Retinal pigment epithelial cell (primary cell): ENCODE data around the gene NR1H3.

Source experiments
- DNase-seq: peaks from one replicate; pipeline ENCODE4 v3.0.0-alpha.2; 2010; ENCODE audit warnings: low read depth
- H3K4me3 ChIP-seq: 2 replicates; pipeline ENCODE4 v1.5.1; 2011; ENCODE audit warnings: mild to moderate bottlenecking, low read length, control low read depth, moderate library complexity
- CTCF ChIP-seq: conservative IDR thresholded peaks from 2 replicates; pipeline ENCODE4 v1.5.1; 2011; ENCODE audit warnings: low read depth, low read length, control low read depth, inconsistent platforms

The NR1H3 gene

DNA sequence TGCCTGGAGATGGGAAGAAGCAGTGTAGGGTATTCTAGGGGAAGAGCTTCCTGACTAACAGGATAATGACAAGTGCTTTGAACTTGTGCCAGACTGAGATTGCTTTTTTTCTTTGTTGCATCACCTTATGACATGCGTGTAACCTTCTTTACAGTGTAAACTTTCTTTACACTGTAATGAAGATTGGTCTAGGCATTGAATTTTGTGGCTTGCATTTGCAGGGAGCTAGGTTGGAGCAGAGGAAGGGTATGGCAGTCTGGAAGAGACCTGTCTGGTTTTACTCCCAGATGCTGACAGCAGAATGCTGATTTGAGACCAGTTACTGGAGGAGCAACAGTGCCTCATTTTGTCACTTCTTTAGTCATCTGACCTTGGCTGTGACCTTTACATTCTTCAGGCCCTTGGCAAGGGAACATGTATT lies 37.4 kb upstream of the NR1H3 start:
- no peak for TF ChIP-seq CTCF
- no peak for DNase-seq
- no peak overlapping the region for H3K4me3 ChIP-seq

DNA sequence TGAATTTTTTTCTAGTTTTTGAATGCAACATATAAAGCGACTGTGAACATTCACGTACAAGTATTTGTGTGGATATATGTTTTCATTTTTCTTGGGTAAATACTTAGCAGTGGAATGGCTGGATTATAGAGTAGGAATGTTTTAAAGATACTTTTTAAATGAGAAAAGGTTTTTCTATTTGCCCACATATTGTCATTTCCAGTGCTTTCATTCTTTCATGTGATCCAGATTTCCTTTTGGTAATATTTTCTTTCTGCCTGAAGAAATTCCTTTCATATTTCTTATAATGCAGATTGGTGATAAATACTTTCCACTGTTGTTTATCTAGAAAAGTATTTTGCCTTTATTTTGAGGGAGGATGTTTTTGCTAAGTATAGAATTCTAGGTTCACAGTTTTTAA lies 35.1 kb upstream of the NR1H3 start:
- no peak for DNase-seq
- no peak overlapping the region for H3K4me3 ChIP-seq
- no peak for TF ChIP-seq CTCF

GRCh38 chr11:47225552-47226400 lies 32.0 kb upstream of the NR1H3 start:
- DNase-seq = no peak
- no peak for TF ChIP-seq CTCF
- H3K4me3 ChIP-seq = no peak overlapping the region

GRCh38 chr11:47229161-47229560 lies 28.6 kb upstream of the NR1H3 start:
- no peak for TF ChIP-seq CTCF
- no peak for DNase-seq
- no peak overlapping the region for H3K4me3 ChIP-seq

GRCh38 chr11:47233051-47233450 lies 24.7 kb upstream of the NR1H3 start:
- DNase-seq = no peak
- no peak overlapping the region for H3K4me3 ChIP-seq
- no peak for TF ChIP-seq CTCF

DNA sequence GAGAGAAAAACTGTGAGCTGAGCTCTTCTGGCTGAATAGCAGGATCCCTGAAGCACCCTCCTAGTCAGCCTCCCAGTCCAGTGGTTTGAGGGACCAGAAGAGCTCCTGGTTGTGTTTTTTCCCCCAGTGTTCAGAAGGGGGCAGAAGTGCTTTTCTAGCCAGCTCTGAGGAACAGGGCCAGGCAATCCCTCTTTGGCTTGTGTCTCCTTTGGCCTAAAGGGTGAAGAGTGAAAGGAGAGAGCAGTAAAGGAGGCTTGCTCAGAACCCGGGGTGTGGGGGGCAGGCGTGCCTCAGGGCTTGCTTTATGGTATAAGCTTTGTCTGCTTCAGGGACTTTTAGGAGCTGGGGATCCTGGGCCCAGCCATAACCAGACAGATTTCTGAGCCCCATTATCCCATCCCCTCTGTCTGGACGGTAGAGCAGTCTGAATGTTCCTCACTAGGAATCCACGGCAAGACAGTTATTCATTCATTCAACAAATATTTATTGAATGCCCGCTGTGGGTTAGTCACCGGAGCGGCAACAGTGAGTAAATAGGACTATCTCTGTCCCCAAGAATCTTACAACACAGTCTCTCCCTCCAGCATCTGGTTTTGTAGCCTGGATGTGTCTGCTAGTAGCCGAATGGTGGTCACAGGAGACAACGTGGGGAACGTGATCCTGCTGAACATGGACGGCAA lies 23.7 kb upstream of the NR1H3 start:
- DNase-seq = no peak
- peak; percentile 24 for TF ChIP-seq CTCF
- H3K4me3 ChIP-seq = no peak overlapping the region
